Stimulated activated naive CD8-positive, alpha-beta T cell treated with anti-CD3 and anti-CD28 coated beads, Interleukin-15, Interleukin-2, amounts not matched to agents 100 U/mL and 50 U/mL, for 24 hours (primary cell): ENCODE data around the gene BNC2.

Source experiments
- ATAC-seq: fragments of 150-1000 bp; cut with Tn5 transposase; one replicate; pipeline ENCODE4 v1.10.0; 2021
- DNase-seq: peaks from one replicate; pipeline ENCODE4 v3.0.0; 2021

BNC2 gene

GRCh38 chr9:16626577-16627130, 243.8 kb downstream of the BNC2 start:
- ATAC-seq: no peak
- DNase-seq: no peak

- DNase-seq (no peak), ATAC-seq (no peak)
Observed at GRCh38 chr9:16625811-16626210, 244.7 kb downstream of the BNC2 start.

- no peak for DNase-seq
- ATAC-seq: no peak
Observed at GRCh38 chr9:16625161-16625631, 245.3 kb downstream of the BNC2 start.

- ATAC-seq (no peak), DNase-seq (no peak)
Observed at GRCh38 chr9:16624744-16625117, 245.7 kb downstream of the BNC2 start.

GRCh38 chr9:16623989-16624743, 246.3 kb downstream of the BNC2 start:
- DNase-seq: no peak
- ATAC-seq: no peak

- ATAC-seq (no peak), DNase-seq (no peak)
Observed at GRCh38 chr9:16622541-16622940, 247.9 kb downstream of the BNC2 start.

- no peak for ATAC-seq
- DNase-seq: no peak
Observed at GRCh38 chr9:16619914-16620520, 250.5 kb downstream of the BNC2 start.

GRCh38 chr9:16619402-16619801, 251.1 kb downstream of the BNC2 start:
- ATAC-seq: no peak

GRCh38 chr9:16618524-16618923, 251.9 kb downstream of the BNC2 start:
- DNase-seq: no peak
- no peak for ATAC-seq

More at GRCh38 chr9:16619402-16619801, 251.1 kb downstream of the BNC2 start:
- DNase-seq: no peak

GRCh38 chr9:16616686-16617085, 253.8 kb downstream of the BNC2 start:
- DNase-seq: no peak
- ATAC-seq: no peak

GRCh38 chr9:16615451-16615850, 255.0 kb downstream of the BNC2 start:
- no peak for DNase-seq

GRCh38 chr9:16613605-16614004, 256.9 kb downstream of the BNC2 start:
- ATAC-seq (no peak), DNase-seq (no peak)

More at GRCh38 chr9:16615451-16615850, 255.0 kb downstream of the BNC2 start:
- ATAC-seq: no peak

- DNase-seq (no peak), ATAC-seq (no peak)
Observed at GRCh38 chr9:16613051-16613450, 257.4 kb downstream of the BNC2 start.

- ATAC-seq (no peak), DNase-seq (no peak)
Observed at GRCh38 chr9:16612627-16613026, 257.8 kb downstream of the BNC2 start.

GRCh38 chr9:16611983-16612382, 258.5 kb downstream of the BNC2 start:
- DNase-seq: no peak
- ATAC-seq: no peak

GRCh38 chr9:16611001-16611400, 259.5 kb downstream of the BNC2 start:
- ATAC-seq (no peak), DNase-seq (no peak)

GRCh38 chr9:16610538-16610937, 259.9 kb downstream of the BNC2 start:
- ATAC-seq (no peak), DNase-seq (no peak)

GRCh38 chr9:16608906-16609305, 261.6 kb downstream of the BNC2 start:
- DNase-seq (no peak), ATAC-seq (no peak)

GRCh38 chr9:16602494-16602893, 268.0 kb downstream of the BNC2 start:
- ATAC-seq: no peak
- no peak for DNase-seq

GRCh38 chr9:16601991-16602390, 268.5 kb downstream of the BNC2 start:
- ATAC-seq (no peak), DNase-seq (no peak)

GRCh38 chr9:16598316-16598715, 272.2 kb downstream of the BNC2 start:
- ATAC-seq: no peak
- DNase-seq: no peak

GRCh38 chr9:16597136-16597535, 273.3 kb downstream of the BNC2 start:
- ATAC-seq (no peak), DNase-seq (no peak)

GRCh38 chr9:16595227-16595626, 275.2 kb downstream of the BNC2 start:
- ATAC-seq (no peak), DNase-seq (no peak)

- no peak for DNase-seq
- ATAC-seq: no peak
Observed at GRCh38 chr9:16594787-16595186, 275.7 kb downstream of the BNC2 start.
